ENCODE results near the gene ATG16L2. TPM values are rescaled to one million over a fixed set of nuclear protein-coding genes. Genes with fewer than 3 reads are reported as not detected.

ATG16L2 gene
- total and polyA plus RNA-seq, 2 donors (not counting 3 experiments of a cell fraction or from before 2014, with no cell fraction given), result 26.5 to 30.5 TPM

DNA sequence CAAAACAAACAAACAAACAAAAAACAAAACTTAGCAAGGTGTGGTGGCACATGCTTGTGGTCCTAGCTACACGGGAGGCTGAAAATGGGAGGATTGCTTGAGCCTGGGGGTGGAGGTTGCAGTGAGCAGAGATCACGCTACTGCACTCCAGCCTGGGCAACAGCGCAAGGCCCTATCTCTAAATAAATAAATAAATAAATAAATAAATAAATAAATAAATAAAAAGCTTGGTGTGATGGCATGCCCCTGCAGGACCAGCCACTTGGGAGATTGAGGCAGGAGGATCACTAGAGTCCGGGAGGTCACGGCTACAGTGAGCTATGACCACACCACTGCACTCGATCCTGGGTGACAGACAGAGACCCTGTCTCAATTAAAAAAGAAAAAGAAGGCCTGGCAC, 11.4 kb upstream of the ATG16L2 start:
- intact Hi-C loops (cut with micrococcal nuclease), result no loop called here
- DNase-seq (ENCODE audit: low read depth, low spot score), result no peak
- Histone ChIP-seq H3K4me3 (replicated peaks in 1 of 3; ENCODE audit: insufficient read depth in 1 of 3, low read depth in 1 of 3, low read length in 3 of 3) (no peak overlapping the region), H2AFZ (ENCODE audit: low read depth, low read length) (no peak overlapping the region), H3K9me1 (replicated peaks; ENCODE audit: control insufficient read depth, extremely low read depth, insufficient read depth, low read length) (no peaks in the 10 kb centered on the region), H3K27ac (ENCODE audit: insufficient read depth, low read depth, low read length) (no peak overlapping the region), H3K9ac (replicated peaks; ENCODE audit: extremely low read depth, insufficient read depth, low read length) (no peak overlapping the region), H3K9me3 (replicated peaks; ENCODE audit: control insufficient read depth, insufficient read depth, low read length) (no peaks in the 10 kb centered on the region), H3K27me3 (ENCODE audit: control insufficient read depth in 2 of 2, insufficient read depth in 2 of 2, low read length in 2 of 2) (no peaks in the 10 kb centered on the region), H3K79me2 (ENCODE audit: control insufficient read depth, insufficient read depth, low read length) (no peaks in the 10 kb centered on the region), H3K4me2 (ENCODE audit: insufficient read depth, low read length) (no peak overlapping the region), H4K20me1 (replicated peaks; ENCODE audit: control insufficient read depth, extremely low read depth, insufficient read depth, low read length) (no peaks in the 10 kb centered on the region), H3K4me1 (ENCODE audit: control insufficient read depth, extremely low read depth, insufficient read depth, low read length) (no peaks in the 10 kb centered on the region), H3K36me3 (ENCODE audit: control insufficient read depth in 2 of 2, extremely low read depth in 1 of 2, insufficient read depth in 2 of 2, low read length in 2 of 2) (no peaks in the 10 kb centered on the region)
- dilution Hi-C loops (cut with MboI; ENCODE audit: extremely low pct_ligation_motif_present, low sequenced_read_pairs), result no loop called here
- no TSS peak for BruUV-seq (replicated peaks)
- POLR2A ChIA-PET, result no interaction called here
- CTCF ChIA-PET, result interaction anchor here (0.8 to 1.9 kb wide), 4 partner anchors 8 to 78 kb away, joined by 3 to 6 read pairs (median 4); partner anchors contain the start of gene STARD10
- TF ChIP-seq FOS (IDR thresholded peaks at IDR 0.05; ENCODE audit: borderline replicate concordance, insufficient read depth, low read length) (no peak), GATA2 (IDR thresholded peaks at IDR 0.05; ENCODE audit: insufficient read depth, insufficient read length, low read depth, low read length) (no peak), POLR2A (IDR thresholded peaks at IDR 0.05; ENCODE audit: low read depth, low read length) (no peak), JUN (IDR thresholded peaks at IDR 0.05; ENCODE audit: borderline replicate concordance, insufficient read depth, insufficient read length, low read depth) (no peak), EZH2 (IDR thresholded peaks at IDR 0.05; ENCODE audit: borderline replicate concordance, low read depth, low read length, severe bottlenecking) (no peak)
- TF ChIP-seq, protein P1, sequence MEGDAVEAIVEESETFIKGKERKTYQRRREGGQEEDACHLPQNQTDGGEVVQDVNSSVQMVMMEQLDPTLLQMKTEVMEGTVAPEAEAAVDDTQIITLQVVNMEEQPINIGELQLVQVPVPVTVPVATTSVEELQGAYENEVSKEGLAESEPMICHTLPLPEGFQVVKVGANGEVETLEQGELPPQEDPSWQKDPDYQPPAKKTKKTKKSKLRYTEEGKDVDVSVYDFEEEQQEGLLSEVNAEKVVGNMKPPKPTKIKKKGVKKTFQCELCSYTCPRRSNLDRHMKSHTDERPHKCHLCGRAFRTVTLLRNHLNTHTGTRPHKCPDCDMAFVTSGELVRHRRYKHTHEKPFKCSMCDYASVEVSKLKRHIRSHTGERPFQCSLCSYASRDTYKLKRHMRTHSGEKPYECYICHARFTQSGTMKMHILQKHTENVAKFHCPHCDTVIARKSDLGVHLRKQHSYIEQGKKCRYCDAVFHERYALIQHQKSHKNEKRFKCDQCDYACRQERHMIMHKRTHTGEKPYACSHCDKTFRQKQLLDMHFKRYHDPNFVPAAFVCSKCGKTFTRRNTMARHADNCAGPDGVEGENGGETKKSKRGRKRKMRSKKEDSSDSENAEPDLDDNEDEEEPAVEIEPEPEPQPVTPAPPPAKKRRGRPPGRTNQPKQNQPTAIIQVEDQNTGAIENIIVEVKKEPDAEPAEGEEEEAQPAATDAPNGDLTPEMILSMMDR (IDR thresholded peaks at IDR 0.05; ENCODE audit: extremely low read depth in 1 of 2, insufficient read depth in 1 of 2, low read depth in 1 of 2, low read length in 2 of 2), result no peak
- no peak for FAIRE-seq

DNA sequence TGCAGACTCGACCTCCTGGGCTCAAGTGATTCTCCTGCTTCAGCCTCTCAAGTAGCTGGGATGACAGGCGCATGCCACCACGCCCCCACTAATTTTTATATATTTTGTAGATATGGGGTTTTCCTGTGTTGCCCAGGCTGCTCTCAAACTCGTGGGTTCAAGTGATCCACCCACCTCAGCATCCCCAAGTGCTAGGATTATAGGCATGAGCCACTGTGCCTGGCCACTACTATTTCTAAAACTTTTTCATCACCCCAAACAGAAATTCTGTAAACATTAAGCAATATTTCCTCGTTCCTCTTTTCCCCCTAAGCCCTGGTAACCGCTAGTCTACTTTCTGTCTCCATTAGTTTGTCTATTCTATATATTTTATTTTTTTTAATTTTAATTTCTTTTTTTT, 9.0 kb upstream of the ATG16L2 start:
- Histone ChIP-seq H3K27ac (ENCODE audit: insufficient read depth, low read depth, low read length) (no peak overlapping the region), H3K27me3 (ENCODE audit: control insufficient read depth in 2 of 2, insufficient read depth in 2 of 2, low read length in 2 of 2) (no peaks in the 10 kb centered on the region), H3K79me2 (ENCODE audit: control insufficient read depth, insufficient read depth, low read length) (no peaks in the 10 kb centered on the region), H3K9me3 (replicated peaks; ENCODE audit: control insufficient read depth, insufficient read depth, low read length) (no peaks in the 10 kb centered on the region), H3K4me2 (ENCODE audit: insufficient read depth, low read length) (no peak overlapping the region), H3K4me1 (ENCODE audit: control insufficient read depth, extremely low read depth, insufficient read depth, low read length) (no peaks in the 10 kb centered on the region), H4K20me1 (replicated peaks; ENCODE audit: control insufficient read depth, extremely low read depth, insufficient read depth, low read length) (no peaks in the 10 kb centered on the region), H2AFZ (ENCODE audit: low read depth, low read length) (no peak overlapping the region), H3K9me1 (replicated peaks; ENCODE audit: control insufficient read depth, extremely low read depth, insufficient read depth, low read length) (no peaks in the 10 kb centered on the region), H3K9ac (replicated peaks; ENCODE audit: extremely low read depth, insufficient read depth, low read length) (no peak overlapping the region), H3K4me3 (replicated peaks in 1 of 3; ENCODE audit: insufficient read depth in 1 of 3, low read depth in 1 of 3, low read length in 3 of 3) (no peak overlapping the region), H3K36me3 (ENCODE audit: control insufficient read depth in 2 of 2, extremely low read depth in 1 of 2, insufficient read depth in 2 of 2, low read length in 2 of 2) (peaks cover 0 to 4% of the 10 kb centered on the region in 2 experiments)
- POLR2A ChIA-PET, result no interaction called here
- intact Hi-C loops (cut with micrococcal nuclease) (no loop called here), dilution Hi-C loops (cut with MboI; ENCODE audit: extremely low pct_ligation_motif_present, low sequenced_read_pairs) (no loop called here)
- FAIRE-seq (no peak), DNase-seq (ENCODE audit: low read depth, low spot score) (no peak)
- CTCF ChIA-PET, result no interaction called here
- TF ChIP-seq, protein P2, sequence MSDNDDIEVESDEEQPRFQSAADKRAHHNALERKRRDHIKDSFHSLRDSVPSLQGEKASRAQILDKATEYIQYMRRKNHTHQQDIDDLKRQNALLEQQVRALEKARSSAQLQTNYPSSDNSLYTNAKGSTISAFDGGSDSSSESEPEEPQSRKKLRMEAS (IDR thresholded peaks at IDR 0.05; ENCODE audit: insufficient read depth, insufficient read length), result no peak
- TF ChIP-seq, protein P1 (IDR thresholded peaks at IDR 0.05; ENCODE audit: extremely low read depth in 1 of 2, insufficient read depth in 1 of 2, low read depth in 1 of 2, low read length in 2 of 2), result no peak
- TF ChIP-seq FOS (IDR thresholded peaks at IDR 0.05; ENCODE audit: borderline replicate concordance, insufficient read depth, low read length) (no peak), MYC (IDR thresholded peaks at IDR 0.05; ENCODE audit: low read depth, low read length) (no peak), JUN (IDR thresholded peaks at IDR 0.05; ENCODE audit: borderline replicate concordance, insufficient read depth, insufficient read length, low read depth) (no peak), GATA2 (IDR thresholded peaks at IDR 0.05; ENCODE audit: insufficient read depth, insufficient read length, low read depth, low read length) (no peak), EZH2 (IDR thresholded peaks at IDR 0.05; ENCODE audit: borderline replicate concordance, low read depth, low read length, severe bottlenecking) (no peak), POLR2AphosphoS5 (IDR thresholded peaks at IDR 0.05; ENCODE audit: insufficient read depth, low read depth, low read length) (no peak), POLR2A (IDR thresholded peaks at IDR 0.05; ENCODE audit: low read depth, low read length) (no peak)
- BruUV-seq (replicated peaks), result no TSS peak

Data from endothelial cell of umbilical vein (primary cell).